CD4-positive, alpha-beta T cell treated with Interleukin-4 for 4 hours (primary cell): ENCODE measurements around the gene USH1C.

Source experiments
- DNase-seq: peaks from one replicate; pipeline ENCODE4 v3.0.0-alpha.2; 2020

The USH1C gene

DNA sequence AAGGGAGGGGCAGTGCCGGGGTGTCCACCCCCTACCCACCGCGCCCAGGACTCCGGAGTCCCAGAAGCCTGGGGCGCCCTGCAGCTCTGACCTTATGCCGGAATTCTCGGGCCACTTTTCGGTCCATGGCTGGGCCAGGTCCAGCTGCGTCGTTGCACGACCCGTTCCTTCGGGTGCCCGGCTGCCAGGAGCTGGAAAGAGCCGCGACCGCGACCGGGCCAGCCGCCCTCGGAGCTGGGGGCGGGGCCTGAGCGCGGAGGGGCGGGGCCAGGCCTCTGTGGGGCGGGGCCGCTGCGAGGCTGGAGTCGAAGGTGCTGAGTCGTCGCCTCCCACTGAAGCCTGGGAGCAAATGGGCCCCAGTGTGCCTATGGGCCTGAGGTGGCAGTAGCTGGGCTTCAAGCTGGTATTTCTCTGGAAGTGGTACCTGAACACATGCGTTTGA is at the start of gene USH1C:
TSS of gene USH1C (minus strand) at position 236 of the 442 bp plus-strand sequence. CDS start at position 127, 109 bp downstream.
- DNase-seq: no peak

DNA sequence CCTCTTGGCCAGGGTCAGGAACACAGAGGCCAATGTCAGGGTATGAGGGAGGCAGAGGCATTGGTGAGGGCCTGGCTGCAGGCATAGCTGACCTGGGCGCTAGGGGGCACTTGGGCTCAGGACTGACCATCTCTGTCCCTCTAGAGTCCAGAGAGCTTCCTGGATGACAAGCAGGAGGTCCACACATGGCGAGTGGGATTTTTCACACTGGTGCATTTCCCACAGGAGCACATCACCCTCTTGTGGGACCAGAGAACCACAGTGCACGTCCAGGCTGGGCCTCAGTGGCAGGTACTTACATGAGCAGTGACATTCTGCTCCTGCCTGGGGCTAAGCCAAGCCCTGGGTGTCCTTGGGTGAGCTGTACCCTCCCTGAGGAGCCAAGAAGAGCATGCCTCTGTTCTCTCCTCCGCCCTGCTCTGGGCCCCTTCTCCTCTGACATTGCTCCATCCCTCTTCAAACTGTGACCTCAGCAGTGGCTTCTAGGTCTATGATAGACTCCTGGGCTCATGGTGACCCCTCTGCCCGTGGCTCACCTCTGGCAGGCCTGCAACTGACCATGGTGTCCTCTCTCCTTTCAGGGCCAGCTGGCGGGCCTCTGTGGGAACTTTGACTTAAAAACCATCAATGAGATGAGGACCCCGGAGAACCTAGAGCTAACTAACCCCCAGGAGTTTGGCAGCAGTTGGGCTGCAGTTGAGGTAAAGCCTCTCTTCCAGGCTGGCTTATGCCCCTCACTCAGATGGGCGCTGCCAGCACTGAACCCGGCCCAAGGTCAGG is 49.4 kb upstream of the USH1C start:
- no peak for DNase-seq

DNA sequence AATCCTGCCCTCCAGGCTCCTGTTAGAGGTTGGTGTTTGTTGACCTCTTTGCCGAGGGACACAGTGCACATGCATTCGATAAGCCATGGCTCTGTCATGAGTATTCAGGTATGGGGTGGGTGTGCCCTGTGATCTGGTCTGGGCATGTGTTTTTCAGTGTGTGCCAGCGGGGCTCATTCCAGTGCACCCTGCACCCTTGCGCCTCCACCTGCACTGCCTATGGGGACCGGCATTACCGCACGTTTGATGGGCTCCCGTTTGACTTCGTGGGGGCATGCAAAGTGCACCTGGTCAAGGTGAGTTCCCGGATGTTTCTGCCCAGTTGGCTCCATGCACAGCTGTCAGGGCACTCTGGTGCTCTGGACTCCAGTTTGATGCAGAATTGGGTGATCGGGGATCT is 47.1 kb upstream of the USH1C start:
- DNase-seq: no peak

DNA sequence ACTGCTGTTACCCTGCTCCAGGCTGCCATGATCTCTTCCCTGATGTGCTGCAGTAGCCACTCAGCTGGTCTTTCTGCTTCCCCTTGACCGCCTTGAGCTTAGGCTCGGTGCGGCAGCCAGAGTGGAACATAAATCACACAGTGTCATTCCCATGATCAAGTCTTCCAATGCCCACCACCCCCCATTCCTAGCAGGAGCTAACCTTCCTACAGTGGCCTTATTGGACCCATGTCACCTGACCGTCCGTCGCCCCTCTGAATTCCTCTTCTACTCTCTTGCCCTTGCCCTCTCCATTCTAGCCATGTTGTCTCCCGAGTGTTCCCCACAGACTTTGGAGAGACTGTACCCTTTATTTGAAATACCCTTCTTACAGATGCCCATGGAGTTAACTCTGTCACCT is 46.2 kb upstream of the USH1C start:
- no peak for DNase-seq

DNA sequence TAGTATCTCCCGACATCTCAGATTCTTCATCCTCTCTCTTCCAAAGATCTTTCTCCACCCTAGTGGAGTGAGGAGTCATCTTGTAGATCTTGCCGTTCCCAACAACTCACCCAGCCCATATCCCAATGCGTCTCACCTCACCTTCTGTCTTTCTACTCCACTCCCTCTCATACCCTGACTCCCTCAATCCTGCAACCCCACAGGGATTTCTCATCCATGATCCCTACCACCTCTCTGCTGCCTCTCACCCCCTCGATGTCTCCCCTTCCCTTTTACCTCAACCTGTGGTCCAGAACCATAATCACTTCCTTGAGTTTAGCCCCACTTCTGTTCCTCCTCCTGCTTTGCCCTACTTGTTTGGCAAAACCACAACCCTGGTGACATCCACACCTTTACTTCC is 44.5 kb upstream of the USH1C start:
- DNase-seq: no peak

DNA sequence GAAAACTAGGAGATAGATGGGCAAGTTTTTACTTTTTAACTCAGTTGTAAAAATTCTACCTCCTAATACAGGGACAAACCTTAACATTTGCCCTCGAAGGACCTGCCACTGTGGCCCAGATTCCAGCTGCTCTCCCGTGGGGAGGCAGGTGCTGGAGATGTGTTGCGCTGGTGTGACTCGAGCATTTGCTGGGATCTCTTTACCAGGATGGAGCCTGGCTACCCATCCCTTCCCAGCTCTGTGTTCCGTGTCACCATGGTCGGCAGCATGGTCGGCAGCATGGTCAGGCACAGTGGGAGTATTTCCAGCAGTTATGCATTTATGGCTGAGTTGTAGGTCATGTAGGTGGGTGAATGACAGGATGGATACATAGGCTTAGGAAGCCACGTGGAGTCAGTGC is 44.0 kb upstream of the USH1C start:
- DNase-seq: no peak

DNA sequence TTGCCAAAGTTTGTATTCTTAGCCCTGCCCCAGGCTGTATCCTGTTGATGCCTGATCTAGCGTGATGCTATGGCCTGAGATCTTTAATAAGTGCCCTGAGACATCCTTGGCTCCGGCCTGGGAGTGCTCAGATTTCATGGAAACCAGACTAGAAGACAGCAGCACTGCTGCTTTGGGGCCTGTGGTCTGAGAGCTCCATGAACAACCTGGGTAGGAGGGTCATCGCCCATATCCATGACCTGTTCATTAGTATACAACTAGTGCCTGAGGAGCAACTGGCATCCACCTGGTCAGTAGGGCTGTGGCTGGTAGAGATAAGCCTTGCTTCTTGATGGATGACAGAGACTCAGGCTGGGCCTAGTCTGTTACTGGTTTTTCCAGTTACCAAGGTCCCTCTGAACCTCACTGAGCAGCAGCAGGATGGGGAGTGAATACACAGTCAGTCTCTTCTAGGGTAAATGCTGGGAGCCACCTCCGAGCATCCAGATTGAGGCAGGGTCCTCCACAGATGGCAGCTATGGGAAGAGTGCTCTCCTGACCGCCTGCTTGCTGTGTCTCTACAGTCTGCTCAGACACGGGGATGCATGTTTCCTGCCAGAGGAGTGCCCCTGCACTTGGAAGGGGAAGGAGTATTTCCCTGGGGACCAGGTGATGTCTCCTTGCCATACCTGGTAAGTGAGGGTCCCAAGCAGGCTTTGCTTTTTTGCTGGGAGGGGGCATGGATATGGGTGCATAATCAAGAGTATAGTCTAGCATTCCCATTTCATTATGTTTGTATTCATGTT is 41.9 kb upstream of the USH1C start:
- no peak for DNase-seq

DNA sequence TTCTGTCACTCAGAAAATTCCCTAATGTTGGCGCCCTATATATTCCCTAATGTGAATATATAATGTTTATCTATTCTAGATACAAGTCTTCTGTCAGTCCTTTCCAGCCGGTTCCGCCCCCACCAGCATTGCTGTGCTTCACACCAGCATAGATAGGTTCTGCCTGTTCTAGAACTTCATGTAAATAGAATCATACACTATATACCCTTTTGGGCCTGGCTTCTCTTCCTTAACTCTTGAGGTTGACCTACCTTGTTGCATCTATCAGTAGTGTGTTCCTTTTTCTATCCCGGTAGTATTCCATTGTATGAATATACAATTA is 37.5 kb upstream of the USH1C start:
- DNase-seq: no peak

DNA sequence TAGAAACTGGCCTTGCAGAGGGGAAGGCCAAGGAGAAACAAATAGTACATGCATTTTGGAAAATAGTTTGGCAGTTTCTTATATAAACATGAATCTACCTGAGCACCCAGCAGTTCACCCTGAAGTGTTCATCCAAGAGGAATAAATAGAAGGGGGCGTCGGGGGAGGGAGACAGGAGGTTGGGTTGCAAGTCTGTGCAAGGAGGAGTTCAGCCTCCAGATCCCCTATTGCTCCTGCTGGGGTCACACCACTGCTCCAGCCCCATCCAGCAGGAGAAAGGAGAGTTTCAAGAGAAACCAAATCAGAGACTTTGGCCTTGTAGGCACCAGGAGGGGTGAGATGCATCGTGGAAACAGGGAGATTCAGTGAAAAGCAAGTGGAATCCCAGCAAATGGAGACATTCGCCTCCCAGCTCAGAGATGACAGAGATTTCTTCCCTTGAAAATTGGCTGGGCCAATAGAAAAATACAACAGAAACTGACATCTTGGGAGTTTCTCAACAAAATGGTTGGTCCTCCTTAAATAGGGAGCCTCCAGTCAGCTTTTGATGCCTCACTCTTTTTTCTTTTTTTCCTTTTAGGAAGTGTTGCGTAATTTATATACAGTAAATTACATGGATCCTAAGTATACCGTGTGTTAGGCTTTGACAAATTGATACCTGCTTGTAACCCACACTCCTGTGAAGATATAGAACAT is 37.0 kb upstream of the USH1C start:
- DNase-seq: no peak

DNA sequence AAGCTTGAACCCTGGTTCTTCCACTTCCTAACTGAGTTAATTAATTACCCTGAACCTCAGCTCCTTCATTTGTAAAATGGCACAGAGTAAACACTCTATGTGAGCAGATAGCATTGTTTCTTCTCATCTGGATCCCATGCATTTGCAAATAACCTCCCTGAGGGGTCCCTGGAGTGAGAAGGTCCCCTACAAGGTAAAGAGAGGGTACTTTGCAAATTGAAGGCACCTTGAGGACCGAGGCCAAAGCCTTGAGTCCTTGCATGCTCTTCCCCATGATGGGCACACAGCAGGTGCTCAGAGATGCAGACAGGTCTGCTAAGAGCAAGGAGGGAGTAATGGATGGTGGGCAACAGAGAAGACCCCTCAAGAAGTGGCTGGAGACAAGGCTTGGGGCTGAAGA is 36.1 kb upstream of the USH1C start:
- no peak for DNase-seq

DNA sequence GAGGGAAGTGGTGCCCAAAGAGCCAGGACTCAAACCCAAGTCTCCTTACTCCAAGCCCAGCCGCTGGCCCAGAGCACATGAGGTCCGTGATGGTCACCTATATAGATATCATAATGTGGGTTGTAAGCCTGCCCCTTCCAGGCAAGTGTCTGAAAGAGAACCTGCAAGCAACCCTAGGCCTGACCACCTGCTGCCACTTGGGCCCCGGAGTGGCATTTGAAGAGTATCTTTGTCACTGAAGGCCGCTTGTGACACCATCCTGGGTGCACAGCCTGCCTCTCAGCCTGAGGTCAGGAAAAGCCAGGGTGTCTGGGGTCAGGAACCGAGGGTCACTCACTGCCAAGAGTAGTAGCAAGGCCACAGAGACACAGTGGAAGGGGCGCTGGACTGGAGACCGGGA is 35.2 kb upstream of the USH1C start:
- no peak for DNase-seq

DNA sequence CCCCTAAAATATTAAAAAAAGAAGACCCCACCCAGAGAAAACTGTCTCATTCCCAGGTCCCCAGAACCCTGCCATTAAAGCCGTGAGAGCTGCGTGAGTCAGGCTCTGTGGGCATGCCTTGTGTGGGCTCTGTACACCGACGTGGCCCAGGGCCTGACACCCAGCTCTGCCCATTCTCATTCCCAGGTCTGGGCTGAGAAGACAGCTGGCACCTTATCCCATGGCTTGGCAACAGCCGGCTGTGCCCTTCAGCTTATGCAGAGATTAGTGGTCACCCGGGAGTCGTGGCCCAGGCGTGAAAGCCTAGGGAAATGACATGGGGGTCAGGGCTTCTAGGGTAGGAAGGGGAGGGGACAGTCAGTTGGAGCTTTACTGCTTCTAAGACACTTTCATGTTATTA is 34.7 kb upstream of the USH1C start:
- no peak for DNase-seq

DNA sequence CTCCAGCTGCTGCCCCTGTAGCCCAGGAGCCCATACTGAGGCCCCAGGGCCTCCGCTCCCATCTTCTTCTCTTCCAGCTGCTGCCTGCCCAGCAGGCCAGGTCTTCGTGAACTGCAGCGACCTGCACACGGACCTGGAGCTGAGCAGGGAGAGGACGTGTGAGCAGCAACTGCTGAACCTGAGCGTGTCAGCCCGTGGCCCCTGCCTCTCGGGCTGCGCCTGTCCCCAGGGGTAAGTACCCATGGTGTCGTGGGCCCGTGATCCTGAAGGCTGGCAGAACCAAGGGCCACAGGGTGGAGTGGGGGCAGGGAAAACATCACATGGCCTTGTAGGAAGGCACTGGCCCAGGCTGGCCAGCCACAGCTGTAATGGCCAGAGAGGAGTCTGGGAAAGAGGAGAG is 34.1 kb upstream of the USH1C start:
- DNase-seq: no peak

DNA sequence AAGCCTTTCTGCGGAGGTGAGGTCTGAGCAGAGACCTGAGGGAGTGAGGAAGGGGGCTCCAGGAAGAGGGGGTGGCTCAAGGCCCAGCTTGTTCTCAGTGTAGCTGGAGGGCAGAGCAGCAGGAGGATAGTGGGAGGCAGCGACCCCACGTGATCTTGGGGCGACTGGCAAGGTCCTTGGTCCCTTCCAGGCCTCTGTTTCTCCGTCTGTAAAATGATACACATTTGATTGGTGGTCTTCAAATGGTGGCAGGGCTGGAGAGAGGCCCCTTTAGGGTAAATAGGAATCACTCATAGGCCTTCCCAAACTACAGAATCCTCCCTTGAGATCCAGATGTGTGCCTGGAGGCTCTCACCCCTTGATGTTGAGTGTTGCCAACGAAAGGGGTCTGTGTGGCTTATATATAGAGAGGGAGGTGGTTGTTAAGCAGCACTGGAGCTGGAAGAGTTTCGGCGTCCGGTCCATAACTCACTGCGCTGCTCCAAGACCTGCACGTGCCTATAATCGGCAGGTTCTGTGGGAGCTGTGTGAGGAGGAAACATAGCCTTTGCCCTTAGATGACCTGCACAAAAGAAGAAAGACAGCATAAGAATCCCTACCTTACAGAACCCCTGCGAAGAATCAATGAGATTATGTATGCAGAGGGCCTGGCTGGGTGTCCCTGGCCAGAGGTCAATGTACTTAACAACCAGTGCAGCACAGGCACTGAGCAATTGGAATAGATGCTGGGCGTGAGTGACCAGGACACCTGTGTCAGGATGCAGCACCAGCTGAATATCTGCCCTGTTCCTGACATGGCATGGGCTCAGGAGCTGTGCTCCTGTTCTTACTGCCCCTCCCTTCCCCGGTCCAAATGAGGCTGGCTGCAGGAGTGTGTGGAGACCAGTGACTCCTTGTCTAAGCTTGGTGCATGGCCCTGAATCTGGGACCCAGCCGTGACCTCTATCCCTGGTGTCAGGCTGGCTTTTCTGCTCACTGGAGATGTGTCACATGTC is 31.5 kb upstream of the USH1C start:
- DNase-seq: no peak

DNA sequence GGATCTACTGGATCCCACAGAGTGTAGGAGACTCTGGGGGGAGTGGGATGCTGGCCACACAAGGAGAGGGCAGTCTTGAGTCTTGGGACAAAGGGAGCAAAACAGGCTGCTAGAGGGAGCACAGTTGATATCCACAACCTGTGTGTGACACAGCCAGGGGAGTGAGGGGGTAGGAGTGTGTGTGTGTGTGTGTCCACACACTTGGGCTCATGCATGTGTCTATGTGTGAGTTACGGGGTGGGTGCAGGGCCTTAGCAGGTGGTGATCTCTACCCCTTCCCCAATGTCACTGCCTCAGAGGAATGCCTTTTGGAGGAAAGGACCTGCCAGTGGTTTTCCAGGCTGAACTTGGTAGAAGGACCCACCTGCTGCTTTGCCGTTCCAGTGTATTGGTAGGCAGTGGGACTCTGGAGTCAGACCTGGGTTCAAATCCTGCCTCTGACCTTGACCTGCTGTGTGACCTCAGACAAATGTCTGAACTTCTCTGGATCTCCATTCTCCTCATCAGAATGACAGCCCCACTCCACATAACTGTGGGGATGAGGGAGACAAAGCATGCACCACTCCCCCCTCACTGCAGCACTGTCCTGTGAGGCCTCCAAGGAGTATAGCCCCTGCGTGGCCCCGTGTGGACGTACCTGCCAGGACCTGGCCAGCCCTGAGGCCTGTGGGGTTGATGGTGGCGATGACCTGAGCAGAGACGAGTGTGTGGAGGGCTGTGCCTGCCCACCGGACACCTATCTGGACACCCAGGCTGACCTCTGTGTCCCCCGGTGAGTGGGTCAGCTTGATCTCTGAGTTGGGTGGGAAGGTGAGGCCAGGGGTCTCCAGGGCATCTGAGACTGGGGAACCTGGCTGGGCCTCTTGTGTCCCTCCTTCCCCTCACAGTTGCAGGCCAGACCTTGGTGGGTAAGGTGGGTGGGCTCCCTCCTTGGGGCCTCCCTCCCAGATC is 30.2 kb upstream of the USH1C start:
- no peak for DNase-seq

DNA sequence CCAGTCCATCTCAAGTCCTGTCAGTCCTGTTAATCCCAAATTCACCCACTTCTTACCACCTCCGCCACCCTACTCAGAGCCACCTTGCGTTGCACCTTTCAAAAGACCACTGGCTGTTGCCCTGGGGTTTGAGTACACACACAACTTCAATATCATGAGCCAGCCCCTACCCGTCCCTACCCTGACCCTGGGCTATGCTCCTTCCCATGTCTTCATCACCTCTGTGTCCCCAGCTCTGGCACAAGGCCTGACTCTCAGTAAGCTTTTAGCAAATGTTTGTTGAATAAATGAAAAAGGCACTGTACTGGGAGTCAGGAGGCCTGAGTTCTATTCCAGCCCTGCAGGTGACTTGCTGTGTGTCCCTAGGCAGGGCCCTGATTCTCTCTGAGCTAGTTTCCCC is 29.3 kb upstream of the USH1C start:
- DNase-seq: no peak

DNA sequence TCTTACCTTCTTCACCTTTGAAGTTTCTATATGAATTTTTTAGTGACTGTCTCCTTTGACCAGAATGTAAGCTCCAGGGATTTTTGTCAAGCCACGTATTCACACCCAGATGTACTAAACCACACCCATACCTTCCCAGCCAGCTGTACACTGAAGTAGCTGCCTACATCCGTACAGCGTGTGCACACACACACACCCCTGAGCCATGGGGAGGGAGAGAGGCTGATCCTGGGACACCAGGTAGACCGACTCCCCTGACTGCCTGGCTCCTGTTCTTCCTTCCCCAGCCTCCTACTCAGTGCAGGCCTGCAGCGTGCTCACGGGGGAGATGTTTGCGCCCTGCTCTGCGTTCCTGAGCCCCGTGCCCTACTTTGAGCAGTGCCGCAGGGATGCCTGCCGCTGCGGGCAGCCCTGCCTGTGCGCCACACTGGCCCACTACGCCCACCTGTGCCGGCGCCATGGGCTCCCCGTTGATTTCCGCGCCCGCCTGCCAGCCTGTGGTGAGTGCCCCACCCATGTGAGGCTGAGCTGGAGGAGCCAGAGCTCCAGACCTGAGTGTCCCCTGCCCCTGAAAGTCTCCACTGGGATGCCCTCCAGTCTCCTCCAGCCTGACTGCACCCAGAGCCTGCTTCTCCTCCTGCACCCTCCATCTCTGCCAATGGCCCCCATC is 28.7 kb upstream of the USH1C start:
- no peak for DNase-seq

DNA sequence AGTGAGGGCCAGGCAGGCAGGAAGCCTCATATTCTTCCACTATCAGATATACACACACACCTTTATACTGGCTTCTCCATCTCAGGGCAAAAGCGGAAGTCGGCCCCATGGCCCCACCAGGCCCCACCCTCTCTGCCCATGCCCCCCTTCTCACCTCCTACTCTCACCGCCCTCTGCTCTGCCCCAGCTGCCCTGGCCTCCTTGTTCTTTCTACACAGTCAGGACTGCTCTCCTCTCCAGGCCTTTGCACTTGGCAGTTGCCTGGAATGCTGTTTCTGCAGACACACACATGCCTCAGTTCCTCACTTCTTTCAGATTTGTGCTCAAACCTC is 28.1 kb upstream of the USH1C start:
- no peak for DNase-seq

DNA sequence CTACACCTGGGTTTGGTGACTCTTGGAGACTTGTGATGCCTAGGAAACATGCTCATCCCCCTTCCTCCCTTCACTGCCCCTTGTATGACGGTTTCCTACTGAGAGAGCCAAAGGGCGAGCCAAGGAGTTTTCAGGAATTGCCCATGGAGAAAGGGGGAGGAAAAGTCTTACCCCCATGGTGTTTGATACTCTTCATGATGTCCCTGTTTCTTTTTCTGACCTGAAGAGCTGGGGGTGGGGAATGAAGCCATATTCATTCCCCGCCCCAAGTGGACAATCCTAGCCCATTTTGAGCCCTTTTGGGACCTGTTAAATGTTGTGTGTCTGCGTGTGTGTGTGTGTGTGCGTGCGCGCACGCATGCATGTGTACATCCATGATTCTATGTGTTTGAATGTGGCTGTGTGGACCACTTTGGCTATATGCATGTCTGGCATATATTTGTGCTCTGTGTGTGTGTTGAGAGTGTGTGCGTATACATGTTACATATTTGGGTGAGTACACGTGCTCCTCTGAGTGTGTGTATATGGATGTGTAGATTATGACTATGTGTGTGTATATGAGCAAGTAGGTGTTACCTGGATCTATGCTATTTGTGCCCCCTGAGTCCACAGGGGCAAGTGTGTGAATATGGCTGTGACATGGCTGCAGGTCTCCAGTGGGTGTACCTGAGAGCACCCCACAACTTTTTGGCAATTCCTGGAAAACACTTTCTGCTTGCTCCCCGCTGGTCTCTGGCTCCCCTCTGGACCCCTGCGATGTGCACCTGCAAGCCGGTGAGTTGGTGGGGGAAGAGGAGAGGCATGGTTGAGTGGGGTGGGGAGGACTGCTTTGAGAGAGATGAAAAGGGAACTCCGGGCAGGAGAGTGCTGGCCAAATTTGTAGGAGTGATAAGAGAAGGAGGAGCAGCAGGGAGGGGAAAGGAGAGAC is 27.5 kb upstream of the USH1C start:
- DNase-seq: no peak

DNA sequence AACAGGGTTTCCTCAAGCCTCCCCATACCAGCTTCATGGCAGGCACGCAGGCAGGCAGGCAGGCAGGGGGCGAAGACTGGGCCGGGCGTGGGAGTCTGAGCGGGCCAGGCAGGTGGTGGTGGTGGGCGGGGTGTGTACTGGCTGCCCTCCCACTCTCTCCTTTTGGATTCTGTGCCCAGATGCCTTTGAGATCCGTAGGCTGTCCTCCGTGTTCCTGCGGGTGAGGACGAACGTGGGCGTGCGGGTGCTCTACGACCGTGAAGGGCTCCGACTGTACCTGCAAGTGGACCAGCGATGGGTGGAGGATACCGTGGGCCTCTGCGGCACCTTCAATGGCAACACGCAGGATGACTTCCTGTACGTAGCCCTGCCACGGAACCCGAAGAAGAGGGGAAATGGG is 25.8 kb upstream of the USH1C start:
- no peak for DNase-seq
